HG03066 (cell line): Measurements from ENCODE around the gene PIK3R3.
"Not testable (repeated sequence)": the region's sequence is repeated elsewhere in the genome, so short reads cannot be mapped to it uniquely, and the experiment has no call there.

ENCODE experiments used
- ATAC-seq: cut with Tn5 transposase; IDR thresholded peaks from one replicate; pipeline ENCODE4 v1.9.1; 2021; ENCODE audit warnings: low read depth; ENCODE audit not compliant: unreplicated experiment

PIK3R3 gene

DNA sequence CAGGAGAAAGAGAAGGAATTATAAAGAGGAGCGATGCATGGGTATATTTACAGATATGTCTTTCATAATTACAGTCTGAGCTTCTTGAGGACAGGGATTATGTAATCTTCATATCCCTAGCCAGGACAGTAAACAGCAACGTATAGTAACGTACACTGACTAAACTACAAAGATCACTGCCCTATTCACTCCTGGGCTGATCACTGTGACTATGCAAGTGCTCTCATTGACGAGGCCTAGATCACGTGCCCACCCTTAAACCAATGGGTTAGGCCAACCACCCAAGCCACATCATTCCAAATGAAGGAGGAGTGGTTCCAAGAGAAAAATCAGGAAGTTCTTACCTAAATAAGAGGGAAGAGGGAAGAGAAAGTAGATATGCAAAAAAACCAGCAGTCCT lies 18.5 kb downstream of the PIK3R3 start:
- ATAC-seq: no peak

GRCh38 chr1:46112108-46112507 lies 20.3 kb downstream of the PIK3R3 start:
- no peak for ATAC-seq

GRCh38 chr1:46110521-46110920 lies 21.9 kb downstream of the PIK3R3 start:
- no peak for ATAC-seq

- no peak for ATAC-seq
Measured at GRCh38 chr1:46102769-46103476, 29.5 kb downstream of the PIK3R3 start.

DNA sequence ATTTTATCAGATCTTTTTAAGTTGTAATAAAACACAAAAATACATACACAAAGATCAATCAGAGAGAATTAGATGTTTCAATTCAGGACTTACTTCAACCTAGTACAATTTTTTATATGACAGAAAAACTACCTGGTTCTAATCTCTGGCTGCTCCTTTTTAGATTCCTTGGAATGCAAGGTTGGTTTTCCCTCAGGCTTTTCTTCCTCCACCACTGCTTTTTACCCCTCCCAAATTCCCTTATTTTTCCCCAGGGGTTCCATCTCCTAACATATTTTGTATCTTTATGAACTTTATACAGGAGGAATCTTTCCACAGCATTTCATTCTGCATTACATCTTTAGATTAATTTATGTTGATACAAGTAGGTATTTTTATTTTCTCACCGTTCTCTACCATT lies 33.2 kb downstream of the PIK3R3 start:
- no peak for ATAC-seq

DNA sequence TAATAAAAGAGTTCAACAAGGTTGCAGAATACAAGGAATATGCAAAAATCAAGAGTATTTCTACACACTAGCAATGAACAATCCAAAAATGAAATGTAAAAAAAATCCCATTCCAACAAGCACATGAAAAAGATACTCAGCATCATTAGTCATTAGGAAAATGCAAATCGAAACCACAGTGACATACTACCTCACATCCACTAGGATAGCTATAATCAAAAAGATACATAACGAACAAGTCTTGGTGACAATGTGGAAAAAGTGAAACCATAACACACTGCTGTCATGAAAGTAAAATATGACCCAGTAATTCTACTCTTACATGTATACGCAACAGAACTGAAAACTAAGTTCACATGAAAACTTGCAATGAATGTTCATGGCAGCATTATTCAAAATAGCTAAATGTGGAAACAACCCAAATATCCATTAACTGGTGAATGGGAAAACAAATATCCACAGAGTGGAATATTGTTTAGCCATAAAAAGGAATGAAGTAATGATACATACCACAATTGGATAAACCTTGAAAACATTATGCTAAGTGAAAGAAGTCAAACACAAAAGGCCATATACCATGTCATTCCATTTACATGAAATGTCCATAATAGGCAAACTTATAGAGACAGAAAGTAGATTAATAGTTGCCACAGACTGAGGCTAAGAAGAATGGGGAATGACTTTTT lies 34.3 kb downstream of the PIK3R3 start:
- no peak for ATAC-seq

DNA sequence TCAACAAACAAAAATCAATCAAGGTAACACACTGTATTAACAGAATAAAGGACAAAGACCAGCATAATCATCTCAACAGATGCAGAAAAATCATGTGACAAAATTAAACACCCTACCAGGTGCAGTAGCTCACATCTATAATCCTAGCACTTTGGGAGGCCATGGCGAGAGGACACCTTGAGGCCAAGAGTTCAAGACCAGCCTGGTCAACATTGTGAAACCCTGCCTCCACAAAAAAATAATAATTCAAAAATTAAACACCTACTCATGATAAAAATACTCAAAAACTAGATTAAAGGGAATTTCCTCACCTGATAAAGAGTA lies 35.3 kb downstream of the PIK3R3 start:
- ATAC-seq: no peak

DNA sequence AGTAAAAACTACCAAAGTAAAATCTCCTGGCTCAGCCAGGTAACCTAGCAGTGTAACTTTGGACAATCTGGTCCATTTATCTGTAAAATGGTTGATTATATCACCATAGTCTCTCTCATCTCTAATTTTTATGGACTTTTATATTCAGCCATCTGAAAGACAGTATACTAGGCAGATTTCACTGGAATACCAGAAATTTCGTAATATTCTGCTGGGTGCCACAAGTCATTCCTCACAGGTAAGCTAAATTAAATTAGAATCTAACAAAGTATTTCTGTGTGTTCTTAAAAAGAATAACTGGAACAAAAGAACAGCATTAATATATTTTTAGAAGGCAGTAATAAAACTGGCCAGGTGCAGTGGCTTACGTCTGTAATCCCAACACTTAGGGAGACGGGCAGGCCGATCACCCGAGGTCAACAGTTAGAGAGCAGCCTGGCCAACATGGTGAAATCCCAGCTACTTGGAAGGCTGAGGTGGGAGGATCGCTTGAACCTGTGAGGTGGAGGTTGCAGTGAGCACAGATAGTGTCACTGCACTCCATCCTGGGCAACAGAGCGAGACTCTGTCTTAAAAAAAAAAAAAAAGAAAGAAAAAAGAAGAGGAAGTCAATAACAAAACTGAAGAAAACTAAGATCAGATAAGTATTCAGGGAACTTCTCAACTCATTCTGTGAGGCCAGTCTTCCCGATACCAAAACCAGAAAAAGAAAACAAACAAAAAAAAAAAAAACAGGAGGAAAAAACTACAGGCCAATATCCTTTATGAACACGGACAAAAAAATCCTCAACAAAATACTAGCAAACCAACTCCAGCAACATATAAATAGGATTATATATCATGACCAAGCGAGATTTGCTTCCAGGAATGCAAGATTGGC lies 35.9 kb downstream of the PIK3R3 start:
- no peak for ATAC-seq

DNA sequence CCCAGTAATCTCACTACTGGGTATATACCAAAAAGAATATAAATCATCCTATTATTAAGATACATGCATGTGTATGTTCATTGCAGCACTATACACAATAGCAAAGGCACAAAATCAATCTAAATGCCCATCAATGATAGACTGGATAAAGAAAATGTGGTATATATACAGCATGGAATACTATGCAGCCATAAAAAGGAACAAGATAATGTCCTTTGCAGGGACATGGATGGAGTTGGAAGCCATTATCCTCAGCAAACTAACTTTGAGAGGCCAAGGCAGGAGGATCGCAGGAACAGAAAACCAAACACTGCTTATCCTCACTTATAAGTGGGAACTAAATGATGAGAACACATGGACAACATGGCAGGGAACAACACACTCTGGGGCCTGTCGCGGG lies 37.3 kb downstream of the PIK3R3 start:
- not testable (repeated sequence) for ATAC-seq

- no peak for ATAC-seq
Measured at GRCh38 chr1:46094471-46095005, 37.9 kb downstream of the PIK3R3 start.

DNA sequence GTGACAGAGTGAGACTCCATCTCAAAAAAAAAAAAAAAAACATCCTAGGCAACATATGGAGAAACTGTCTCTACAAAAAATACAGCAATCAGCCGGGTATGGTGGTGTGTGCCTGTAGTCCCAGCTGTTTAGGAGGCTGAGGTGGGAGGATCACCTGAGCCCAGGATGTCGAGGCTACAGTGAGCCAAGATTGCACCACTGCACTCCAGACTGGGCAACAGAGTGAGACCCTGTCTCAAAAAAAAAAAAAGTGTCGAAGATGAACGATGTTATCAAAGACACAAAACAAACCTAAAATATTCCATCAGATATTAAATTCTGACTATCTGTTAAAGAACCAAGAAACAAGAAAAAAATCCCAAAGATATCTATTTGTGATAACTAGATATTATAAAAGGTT lies 38.6 kb downstream of the PIK3R3 start:
- ATAC-seq: not testable (repeated sequence)

DNA sequence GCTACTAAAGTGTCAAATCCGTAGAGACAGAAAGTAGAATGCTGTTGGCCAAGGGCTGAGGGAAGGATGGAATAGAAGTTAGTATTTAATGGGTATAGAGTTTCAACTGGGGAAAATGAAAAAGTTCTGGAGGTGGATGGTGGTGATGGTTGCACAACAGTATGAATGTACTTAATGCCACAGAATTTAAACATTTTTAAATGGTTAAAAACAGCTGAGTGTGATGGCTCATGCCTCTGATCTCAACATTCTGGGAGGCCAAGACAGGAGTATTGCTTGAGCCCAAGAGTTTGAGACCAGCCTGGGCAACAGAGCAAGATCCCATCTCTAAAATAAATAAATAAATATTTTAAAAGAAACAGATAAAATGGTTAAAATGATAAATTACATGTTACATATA lies 44.5 kb downstream of the PIK3R3 start:
- no peak for ATAC-seq

GRCh38 chr1:46086576-46086975 lies 45.9 kb downstream of the PIK3R3 start:
- no peak for ATAC-seq

GRCh38 chr1:46084553-46085451 lies 47.6 kb downstream of the PIK3R3 start:
- no peak for ATAC-seq

DNA sequence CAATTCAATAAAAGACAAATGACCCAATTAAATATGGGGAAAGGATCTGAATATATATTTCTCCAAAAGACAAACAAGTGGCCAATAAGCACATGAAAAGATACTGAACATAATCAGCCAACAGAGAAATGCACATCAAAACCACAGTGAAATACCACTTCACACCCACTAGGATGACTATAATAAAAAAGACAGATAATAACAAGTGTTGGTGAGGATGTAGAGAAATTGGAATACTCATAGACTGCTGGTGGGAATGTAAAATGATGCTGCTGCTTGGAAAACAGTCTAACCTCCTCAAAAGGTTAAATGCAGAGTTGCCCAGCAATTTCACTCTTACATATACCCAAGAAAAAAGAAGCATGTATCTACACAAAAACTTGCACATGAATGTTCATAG lies 48.9 kb downstream of the PIK3R3 start:
- no peak for ATAC-seq

DNA sequence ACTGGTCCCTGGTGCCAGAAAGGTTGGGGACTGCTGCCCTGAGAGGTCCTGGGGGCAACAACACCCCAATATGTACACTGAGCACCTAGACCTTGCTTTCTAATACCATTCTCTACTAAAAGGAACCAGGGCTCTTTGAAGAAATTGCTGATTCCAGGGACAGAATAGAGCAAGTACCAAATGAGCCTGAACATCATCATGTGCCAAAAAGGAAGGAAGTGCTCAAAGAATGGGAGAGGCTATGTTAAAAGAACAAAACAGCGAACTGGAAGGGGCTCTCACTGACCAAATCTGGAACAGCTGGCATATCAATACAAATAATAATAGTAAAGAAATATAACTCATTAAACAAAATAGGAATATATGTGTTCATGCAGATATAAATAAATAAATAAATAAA lies 50.8 kb downstream of the PIK3R3 start:
- no peak for ATAC-seq

DNA sequence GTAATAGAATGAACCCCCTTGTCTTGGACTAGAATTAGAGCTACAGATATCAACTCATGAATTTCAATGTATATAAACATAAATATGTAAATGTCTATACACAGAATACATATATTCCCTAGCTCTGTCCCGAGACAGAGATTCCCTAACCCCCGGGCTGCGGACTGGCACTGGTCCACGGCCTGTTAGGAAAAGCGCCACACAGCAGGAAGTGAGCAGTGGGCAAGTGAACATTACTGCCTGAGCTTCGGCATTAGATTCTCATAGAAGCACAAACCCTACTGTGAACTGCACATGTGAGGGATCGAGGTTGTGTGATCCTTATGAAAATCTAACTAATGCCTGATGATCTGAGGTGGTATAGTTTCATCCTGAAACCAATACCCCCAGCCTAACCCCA lies 51.2 kb downstream of the PIK3R3 start:
- ATAC-seq: no peak

DNA sequence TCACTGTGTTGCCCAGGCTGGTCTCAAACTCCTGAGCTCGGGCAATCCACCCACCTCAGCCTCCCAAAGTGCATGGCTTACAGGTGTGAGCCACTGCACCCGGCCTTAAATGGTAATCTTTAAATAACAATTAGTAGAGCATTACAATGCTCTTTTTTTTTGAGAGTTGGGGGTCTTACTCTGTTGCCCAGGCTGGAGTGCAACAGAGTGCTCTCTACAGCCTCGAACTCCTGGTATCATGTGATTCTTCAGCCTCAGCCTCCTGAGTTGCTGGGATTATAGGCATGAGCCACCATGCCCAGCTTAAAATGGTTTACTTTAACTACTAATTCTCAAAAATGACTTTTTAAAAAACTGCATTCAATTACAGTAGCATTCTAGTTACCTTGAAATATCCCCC lies 52.2 kb downstream of the PIK3R3 start:
- no peak for ATAC-seq

DNA sequence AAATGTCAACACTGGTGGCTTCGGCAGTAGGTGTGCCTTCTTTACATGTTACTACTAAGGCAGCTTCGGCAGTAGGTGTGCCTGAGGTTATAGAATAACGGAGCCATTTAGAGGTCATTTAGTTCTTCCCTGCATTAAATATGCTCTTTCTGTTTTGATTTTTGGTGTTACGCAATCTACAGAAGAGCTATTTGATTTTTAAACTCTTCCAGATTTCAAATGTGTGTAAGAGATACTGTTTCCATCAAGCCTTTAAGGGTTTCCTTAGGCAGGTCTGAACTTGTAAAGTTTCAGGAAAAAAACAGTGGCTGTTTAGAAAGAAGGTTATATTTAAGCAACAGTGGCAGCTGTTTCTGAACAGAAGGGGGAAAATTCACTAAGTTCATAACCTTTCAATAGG lies 54.8 kb downstream of the PIK3R3 start:
- no peak for ATAC-seq

GRCh38 chr1:46076343-46076742 lies 56.1 kb downstream of the PIK3R3 start:
- ATAC-seq: no peak
